ENCODE measurements around the gene MMP20. TPM values are rescaled to one million over a fixed set of nuclear protein-coding genes. Genes with fewer than 3 reads are reported as not detected.

Gene MMP20
- total RNA-seq, 1 experiment from 2014 or later, result 0.30 TPM

GRCh38 chr11:102577723-102578122 is 47.4 kb downstream of the MMP20 start:
- peaks cover 0 to 17% of the 10 kb centered on the region in 2 experiments; a peak in 2 of 4 replicates for H3K4me1 ChIP-seq (ENCODE audit: control insufficient read depth in 1 of 2, insufficient read depth in 2 of 2, low read length in 2 of 2)
- no peaks in the 10 kb centered on the region for H3K36me3 ChIP-seq (ENCODE audit: control insufficient read depth in 1 of 2, insufficient read depth in 2 of 2, low read length in 2 of 2)
- H3K27ac ChIP-seq (ENCODE audit: low read depth, low read length), result no peak overlapping the region
- H3K4me3 ChIP-seq (replicated peaks in 1 of 2; ENCODE audit: low read depth in 1 of 2, low read length in 2 of 2), result no peak overlapping the region
- no peak overlapping the region for H2AFZ ChIP-seq (ENCODE audit: low read depth, low read length, poor library complexity, severe bottlenecking)
- H3K9me2 ChIP-seq (ENCODE audit: insufficient read depth), result no peaks in the 10 kb centered on the region
- intact Hi-C loops (cut with micrococcal nuclease), result no loop called here
- CTCF ChIA-PET, result interaction anchor here (0.7 kb wide), 1 partner anchor 71 kb away, joined by 3 read pairs; no protein-coding TSS in a partner anchor
- H3K9ac ChIP-seq (ENCODE audit: low read length), result no peak overlapping the region
- no TSS peak for BruUV-seq (replicated peaks)
- RAD21 ChIA-PET (ENCODE audit: low non-redundant PET in 1 of 2, low total read pairs in 2 of 2, uncharacterized antibody in 2 of 2, unreplicated experiment in 2 of 2), result no interaction called here
- H3K9me3 ChIP-seq (ENCODE audit: control insufficient read depth in 1 of 2, insufficient read depth in 1 of 2, low read depth in 1 of 2, low read length in 2 of 2), result no peaks in the 10 kb centered on the region; a peak in 1 of 4 replicates
- no peak overlapping the region for H3K4me2 ChIP-seq (ENCODE audit: low read length)
- DNase-seq (ENCODE audit: low read depth, low spot score) (no peak), ATAC-seq (no peak)
- no peaks in the 10 kb centered on the region for H4K20me1 ChIP-seq (ENCODE audit: insufficient read depth)
- no peaks in the 10 kb centered on the region for H3K27me3 ChIP-seq (ENCODE audit: insufficient read depth, low read length)
- POLR2A ChIA-PET, result no interaction called here
- TF ChIP-seq ZBTB33 (IDR thresholded peaks at IDR 0.05; ENCODE audit: extremely low read depth, insufficient replicate concordance, low read length), result no peak
- TF ChIP-seq YY1 (IDR thresholded peaks at IDR 0.05; ENCODE audit: extremely low read depth, insufficient replicate concordance, low read depth, low read length), result no peak
- no peak for TF ChIP-seq SP1 (IDR thresholded peaks at IDR 0.05; ENCODE audit: low read depth)
- no peak for TF ChIP-seq JUND (IDR thresholded peaks at IDR 0.05)
- TF ChIP-seq CTCF (IDR thresholded peaks at IDR 0.05 in 2 of 3, conservative IDR thresholded peaks at IDR 0.05 in 1 of 3; ENCODE audit: borderline replicate concordance in 1 of 3, insufficient read depth in 1 of 3, low read depth in 2 of 3, low read length in 2 of 3), result no peak
- H3K79me2 ChIP-seq (ENCODE audit: insufficient read depth, low read length), result no peaks in the 10 kb centered on the region
